Lower leg skin (tissue), 4 donors: ENCODE data around the gene C1D. TPM values are rescaled to one million over a fixed set of nuclear protein-coding genes. Genes with fewer than 3 reads are reported as not detected.
"Not testable (repeated sequence)": the region's sequence is repeated elsewhere in the genome, so short reads cannot be mapped to it uniquely, and the experiment has no call there.

Experiments used
- DNase-seq, 2 donors: peaks; one replicate each; pipeline ENCODE4 v3.0.0-alpha.2; 2019; ENCODE audit warnings: low spot score in 2 of 2
- H3K4me3 ChIP-seq: fragments of 200-600 bp; sonication (generic); 2 replicates; pipeline ENCODE4 v1.5.1; 2017; ENCODE audit warnings: mild to moderate bottlenecking, low read depth; ENCODE audit not compliant: poor library complexity, severe bottlenecking
- CTCF ChIP-seq, 3 donors: fragments of 450-650 bp; IDR thresholded peaks; one replicate each; pipeline ENCODE4 v1.5.1; 2016; ENCODE audit warnings: antibody characterized with exemption in 3 of 3, mild to moderate bottlenecking in 3 of 3, moderate library complexity in 2 of 3
- POLR2A ChIP-seq, 2 donors: fragments of 450-650 bp; IDR thresholded peaks; one replicate each; pipeline ENCODE4 v1.6.1; 2016 to 2017; ENCODE audit warnings: antibody characterized with exemption in 2 of 2, mild to moderate bottlenecking in 1 of 2, moderate library complexity in 1 of 2
- WGBS, 2 donors: methylation state at CpG; one replicate each; pipeline ENCODE4 v1.1.5; 2018; 5-methylcytosine and 5-hydroxymethylcytosine counted together
- intact Hi-C: fragments of 100-400 bp; cut with DNase I; formaldehyde crosslinking; loops from one replicate; pipeline ENCODE4 v1.15.0; 2023; ENCODE audit warnings: low total_unique reads
- total RNA-seq, 4 donors: library from RNA; depleted of rRNA; stranded (reverse); fragments of >200 nt; gene quantifications; one replicate each; pipeline ENCODE4 v1.1.0, GENCODE V29; 2016

C1D gene
- total RNA-seq, 4 donors from 2014 or later = 8.0 to 30.3 (median 14.7) TPM

GRCh38 chr2:68083346-68083745 is 20.5 kb upstream of the C1D start:
- no peak overlapping the region for H3K4me3 ChIP-seq
- no peak for DNase-seq
- 93 to 94% methylated on average over 1 of the region's 1 CpG for WGBS, 2 donors
- TF ChIP-seq POLR2A (IDR thresholded peaks at IDR 0.05) (no peak), CTCF (IDR thresholded peaks at IDR 0.05) (no peak)
- intact Hi-C loops = no loop called here

- H3K4me3 ChIP-seq = no peak overlapping the region
- TF ChIP-seq CTCF (IDR thresholded peaks at IDR 0.05) = no peak
- WGBS, 2 donors = 90 to 91% methylated on average over 6 of the region's 6 CpGs
- intact Hi-C loops = no loop called here
- no peak for DNase-seq
These were observed 11.2 kb upstream of the C1D start for GRCh38 chr2:68074050-68074449.

- 77 to 83% methylated on average over 19 of the region's 19 CpGs for WGBS, 2 donors
- DNase-seq, intact Hi-C loops, H3K4me3 ChIP-seq: not testable (repeated sequence)
These were observed 1.2 kb upstream of the C1D start for GRCh38 chr2:68063797-68064646.

GRCh38 chr2:68060652-68061051 is 2.2 kb downstream of the C1D start:
- TF ChIP-seq CTCF (IDR thresholded peaks at IDR 0.05) (no peak), POLR2A (IDR thresholded peaks at IDR 0.05) (no peak)
- intact Hi-C loops = no loop called here
- 56 to 62% methylated on average over 5 of the region's 5 CpGs for WGBS, 2 donors
- DNase-seq = no peak
- no peak overlapping the region for H3K4me3 ChIP-seq

GRCh38 chr2:68059784-68060525 is 2.8 kb downstream of the C1D start:
- DNase-seq = no peak
- TF ChIP-seq CTCF (IDR thresholded peaks at IDR 0.05) (no peak), POLR2A (IDR thresholded peaks at IDR 0.05) (no peak)
- no peak overlapping the region for H3K4me3 ChIP-seq
- intact Hi-C loops = no loop called here
- WGBS, 2 donors = 63% methylated on average over 12 of the region's 12 CpGs

- no peak for TF ChIP-seq CTCF (IDR thresholded peaks at IDR 0.05)
- TF ChIP-seq POLR2A (IDR thresholded peaks at IDR 0.05) = no peak
- intact Hi-C loops = no loop called here
- WGBS, 2 donors = 86 to 90% methylated on average over 3 of the region's 3 CpGs
- no peak overlapping the region for H3K4me3 ChIP-seq
- DNase-seq = no peak
These were observed 5.0 kb downstream of the C1D start for GRCh38 chr2:68057658-68058396.
